Endothelial cell of umbilical vein (primary cell): ENCODE results near the gene LAMC1. TPM values are rescaled to one million over a fixed set of nuclear protein-coding genes. Genes with fewer than 3 reads are reported as not detected.

Source experiments
- BruUV-seq: library from RNA; stranded (reverse); fragments of 400-500 nt; replicated peaks from 2 replicates; lab custom pipeline; 2021; lab: Mats Ljungman, UMichigan
- CTCF ChIA-PET: fragments of 300-600, 350-600 bp; sonication (Branson Sonifier 250); formaldehyde crosslinking; loops from one replicate; lab custom pipeline; 2021; ENCODE audit warnings: antibody characterized with exemption, inconsistent platforms; lab: Charles Lee
- POLR2A ChIA-PET: fragments of 300-600, 350-600 bp; sonication (Branson Sonifier 250); formaldehyde crosslinking; loops from one replicate; lab custom pipeline; 2021; ENCODE audit warnings: antibody characterized with exemption, inconsistent platforms; lab: Charles Lee
- DNase-seq: peaks from one replicate; pipeline ENCODE4 v3.0.0-alpha.2; 2011; ENCODE audit warnings: low read depth, low spot score
- FAIRE-seq: peaks from 2 replicates; lab custom pipeline; 2011; peaks lifted over from hg19 to GRCh38; lab: Jason Lieb, UNC
- H2AFZ ChIP-seq: 2 replicates; pipeline ENCODE4 v1.6.0; 2012; ENCODE audit warnings: low read depth, low read length, control low read depth, inconsistent platforms
- H3K27ac ChIP-seq: 2 replicates; pipeline ENCODE4 v1.5.1; 2011; ENCODE audit warnings: low read depth, mild to moderate bottlenecking, control low read depth, low read length, moderate library complexity; ENCODE audit not compliant: insufficient read depth
- H3K27me3 ChIP-seq, 2 experiments: 2 replicates each; pipeline versions ENCODE4 v1.6.0 to v1.6.1; 2011; ENCODE audit warnings: low read length in 2 of 2, mixed read lengths in 1 of 2; ENCODE audit not compliant: control insufficient read depth in 2 of 2, insufficient read depth in 2 of 2
- H3K36me3 ChIP-seq, 2 experiments: 2 replicates in 1 of 2; 3 replicates in 1 of 2; pipeline ENCODE4 v1.5.1; 2011; ENCODE audit warnings: low read length in 2 of 2, mild to moderate bottlenecking in 1 of 2, moderate library complexity in 1 of 2; ENCODE audit not compliant: control insufficient read depth in 2 of 2, insufficient read depth in 2 of 2; ENCODE audit errors: extremely low read depth in 1 of 2
- H3K4me1 ChIP-seq: 3 replicates; pipeline ENCODE4 v1.5.1; 2011; ENCODE audit warnings: mild to moderate bottlenecking, low read length; ENCODE audit not compliant: control insufficient read depth, insufficient read depth; ENCODE audit errors: extremely low read depth
- H3K4me2 ChIP-seq: 2 replicates; pipeline ENCODE4 v1.6.1; 2011; ENCODE audit warnings: low read length, control low read depth, mixed read lengths; ENCODE audit not compliant: insufficient read depth
- H3K4me3 ChIP-seq, 3 experiments: fragments of 200-600 bp in 1 of 3; sonication (generic), shearing (Covaris generic) in 1 of 3; replicated peaks in 1 of 3; 2 replicates each; pipeline ENCODE4 v1.5.1; 2011 to 2016; ENCODE audit warnings: control low read depth in 3 of 3, low read length in 3 of 3, mild to moderate bottlenecking in 2 of 3, inconsistent platforms in 1 of 3, low read depth in 1 of 3, moderate library complexity in 1 of 3; ENCODE audit not compliant: insufficient read depth in 1 of 3
- H3K79me2 ChIP-seq: 2 replicates; pipeline ENCODE4 v1.6.0; 2012; ENCODE audit warnings: low read length, inconsistent platforms; ENCODE audit not compliant: control insufficient read depth, insufficient read depth
- H3K9ac ChIP-seq: replicated peaks from 2 replicates; pipeline ENCODE3; 2011; ENCODE audit warnings: low read length, control low read depth; ENCODE audit not compliant: insufficient read depth; ENCODE audit errors: extremely low read depth
- H3K9me1 ChIP-seq: replicated peaks from 3 replicates; pipeline ENCODE4 v1.6.0; 2011; ENCODE audit warnings: mild to moderate bottlenecking, low read length; ENCODE audit not compliant: control insufficient read depth, insufficient read depth; ENCODE audit errors: extremely low read depth
- H3K9me3 ChIP-seq: replicated peaks from 2 replicates; pipeline ENCODE4 v1.5.1; 2012; ENCODE audit warnings: low read length, inconsistent platforms; ENCODE audit not compliant: control insufficient read depth, insufficient read depth
- H4K20me1 ChIP-seq: replicated peaks from 2 replicates; pipeline ENCODE3; 2011; ENCODE audit warnings: mild to moderate bottlenecking, low read length; ENCODE audit not compliant: control insufficient read depth, insufficient read depth; ENCODE audit errors: extremely low read depth
- CTCF ChIP-seq, 2 donors: IDR thresholded peaks; 1 replicate in 1 of 2; 2 replicates in 1 of 2; pipeline ENCODE4 v1.5.1; 2011; ENCODE audit warnings: low read length in 2 of 2, mild to moderate bottlenecking in 2 of 2, moderate library complexity in 2 of 2, control low read depth in 1 of 2, inconsistent platforms in 1 of 2, low read depth in 1 of 2; ENCODE audit not compliant: insufficient read depth in 1 of 2; ENCODE audit errors: extremely low read depth in 1 of 2
- EZH2 ChIP-seq: IDR thresholded peaks from 2 replicates; pipeline ENCODE4 v1.6.1; 2012; ENCODE audit warnings: borderline replicate concordance, low read depth, mild to moderate bottlenecking, moderate library complexity, low read length, inconsistent platforms; ENCODE audit not compliant: severe bottlenecking
- FOS ChIP-seq: IDR thresholded peaks from 2 replicates; pipeline ENCODE4 v1.6.1; 2011; ENCODE audit warnings: mild to moderate bottlenecking, low read length, moderate library complexity, borderline replicate concordance; ENCODE audit not compliant: insufficient read depth
- GATA2 ChIP-seq: IDR thresholded peaks from 2 replicates; pipeline ENCODE4 v1.7.0; 2011; ENCODE audit warnings: low read depth, mild to moderate bottlenecking, moderate library complexity, mixed read lengths, low read length; ENCODE audit not compliant: insufficient read length, insufficient read depth
- JUN ChIP-seq: IDR thresholded peaks from 2 replicates; pipeline ENCODE4 v1.6.1; 2011; ENCODE audit warnings: borderline replicate concordance, low read depth; ENCODE audit not compliant: insufficient read length, insufficient read depth
- MAX ChIP-seq: IDR thresholded peaks from 2 replicates; pipeline ENCODE4 v1.6.1; 2011; ENCODE audit not compliant: insufficient read depth, insufficient read length
- MYC ChIP-seq: IDR thresholded peaks from one replicate; pipeline ENCODE4 v1.6.1; 2011; ENCODE audit warnings: mild to moderate bottlenecking, low read depth, low read length
- POLR2A ChIP-seq: IDR thresholded peaks from 2 replicates; pipeline ENCODE4 v1.6.1; 2012; ENCODE audit warnings: low read depth, mild to moderate bottlenecking, control low read depth, low read length
- POLR2AphosphoS5 ChIP-seq: IDR thresholded peaks from 2 replicates; pipeline ENCODE4 v1.6.1; 2012; ENCODE audit warnings: low read depth, mild to moderate bottlenecking, control low read depth, low read length, moderate library complexity; ENCODE audit not compliant: insufficient read depth
- dilution Hi-C: fragments of 300-500 bp; cut with MboI; formaldehyde crosslinking; loops from one replicate; pipeline ENCODE4 v1.15.0; 2019; ENCODE audit warnings: low sequenced_read_pairs; ENCODE audit not compliant: extremely low pct_ligation_motif_present
- intact Hi-C: fragments of 100-400 bp; cut with micrococcal nuclease; formaldehyde crosslinking; loops from one replicate; pipeline ENCODE4 v1.10.0; 2022
- polyA plus RNA-seq, 4 experiments: library from polyadenylated mRNA; depleted of rRNA in 3 of 4; stranded (reverse) in 3 of 4; unstranded in 1 of 4; fragments of >200 nt; gene quantifications; 2 replicates each; pipeline versions ENCODE4 v1.2.1 to v1.2.3, GENCODE V29; 2011 to 2012; ENCODE audit warnings: missing spikeins in 1 of 4
- total RNA-seq: library from RNA; stranded (reverse); gene quantifications from 2 replicates; pipeline ENCODE4 v1.2.3, GENCODE V29; 2021

Gene LAMC1
- total and polyA plus RNA-seq, 2 donors (not counting 3 experiments of a cell fraction or from before 2014, with no cell fraction given): 92.5 to 216 TPM

- Histone ChIP-seq H3K4me1 (peaks cover 13% of the 10 kb centered on the region), H3K27me3 (no peaks in the 10 kb centered on the region), H3K27ac (peak overlapping the region; percentile 41), H3K36me3 (no peaks in the 10 kb centered on the region), H3K79me2 (no peaks in the 10 kb centered on the region), H3K9ac (no peak overlapping the region), H4K20me1 (no peaks in the 10 kb centered on the region), H3K9me3 (no peaks in the 10 kb centered on the region), H2AFZ (peak overlapping the region; percentile 75), H3K9me1 (no peaks in the 10 kb centered on the region), H3K4me3 (no peak overlapping the region), H3K4me2 (peak overlapping the region; percentile 46)
- dilution Hi-C loops: no loop called here
- TF ChIP-seq GATA2: peak; percentile 59
- peak; percentile 71 for TF ChIP-seq JUN
- TF ChIP-seq POLR2AphosphoS5: peak; percentile 89
- no peak for TF ChIP-seq MAX
- TF ChIP-seq FOS: peak; percentile 100
- BruUV-seq: no TSS peak
- intact Hi-C loops: no loop called here
- DNase-seq (peak; percentile 49), FAIRE-seq (no peak)
- POLR2A ChIA-PET: no interaction called here
- CTCF ChIA-PET: interaction anchor here (1.7 kb wide), 1 partner anchor 28 kb away, joined by 5 read pairs; no protein-coding TSS in a partner anchor
Measured at GRCh38 chr1:182990413-182991144, 32.6 kb upstream of the LAMC1 start.

DNA sequence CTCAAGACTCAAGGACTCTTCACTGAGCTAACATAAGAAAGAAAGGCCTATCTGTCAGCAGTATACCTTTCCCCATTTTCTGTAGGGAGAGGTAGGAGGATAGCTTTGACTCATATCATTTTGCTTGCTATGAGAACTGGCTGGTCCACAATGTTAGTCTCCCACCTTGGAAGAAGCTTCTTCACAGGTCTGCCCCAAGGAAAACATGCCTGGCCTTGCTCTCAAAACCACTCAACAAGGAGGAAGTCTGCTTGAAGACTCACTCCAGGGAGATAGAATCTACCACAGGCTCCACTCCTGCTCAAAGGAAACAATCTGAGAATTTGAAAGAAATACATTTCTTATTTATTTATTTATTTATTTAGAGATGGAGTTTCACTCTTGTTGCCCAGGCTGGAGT lies 29.5 kb upstream of the LAMC1 start:
- dilution Hi-C loops: no loop called here
- H3K9ac ChIP-seq: no peak overlapping the region
- H2AFZ ChIP-seq: no peak overlapping the region
- ChIA-PET POLR2A (no interaction called here), CTCF (interaction anchor here (1.1 to 1.2 kb wide), 2 partner anchors 26 to 31 kb away, joined by 3 to 4 read pairs; no protein-coding TSS in a partner anchor)
- DNase-seq: no peak
- no peaks in the 10 kb centered on the region for H3K27me3 ChIP-seq
- H3K9me3 ChIP-seq: no peaks in the 10 kb centered on the region
- H3K36me3 ChIP-seq: no peaks in the 10 kb centered on the region
- H3K27ac ChIP-seq: no peak overlapping the region
- no peak overlapping the region for H3K4me3 ChIP-seq
- H4K20me1 ChIP-seq: no peaks in the 10 kb centered on the region
- TF ChIP-seq POLR2A (no peak), POLR2AphosphoS5 (no peak), EZH2 (no peak), MAX (no peak), FOS (no peak), MYC (no peak), CTCF (IDR thresholded peaks at IDR 0.05; ENCODE audit: extremely low read depth in 1 of 2, insufficient read depth in 1 of 2, low read depth in 1 of 2, low read length in 2 of 2) (no peak), GATA2 (no peak), JUN (no peak)
- intact Hi-C loops: no loop called here
- H3K4me2 ChIP-seq: no peak overlapping the region
- H3K9me1 ChIP-seq: no peaks in the 10 kb centered on the region
- no peaks in the 10 kb centered on the region for H3K79me2 ChIP-seq
- BruUV-seq: no TSS peak
- peaks cover 13% of the 10 kb centered on the region for H3K4me1 ChIP-seq
- no peak for FAIRE-seq
